Erythroblast (primary cell): Measurements from ENCODE around the gene SLC1A7.

Experiments used
- GATA1 ChIP-seq: IDR thresholded peaks from 2 replicates; pipeline ENCODE4 v1.6.1; 2011; ENCODE audit warnings: low read depth, mild to moderate bottlenecking, control low read depth, low read length, moderate library complexity
- POLR2A ChIP-seq: IDR thresholded peaks from 2 replicates; pipeline ENCODE4 v1.6.1; 2011; ENCODE audit warnings: mild to moderate bottlenecking, low read length

DNA sequence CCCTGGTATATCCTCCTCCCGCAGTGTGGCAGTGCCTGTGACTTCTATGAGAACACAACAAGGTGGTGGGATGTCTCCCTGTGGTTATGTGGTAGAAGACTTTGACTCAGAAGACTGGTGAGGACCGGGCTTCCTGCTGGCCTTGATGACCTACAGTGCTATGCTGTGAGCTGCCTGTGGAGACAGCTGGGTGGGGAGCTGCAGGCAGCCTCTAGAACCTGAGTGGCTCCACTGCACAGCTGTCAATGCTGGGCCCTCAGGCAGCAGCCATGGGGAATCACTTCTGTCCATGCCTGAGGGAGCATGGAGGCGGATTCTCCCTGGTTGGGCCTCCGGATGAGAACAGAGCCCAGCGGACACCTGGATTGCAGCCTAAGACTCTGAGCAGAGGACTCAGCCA, 14.9 kb downstream of the SLC1A7 start:
- TF ChIP-seq POLR2A, result no peak
- TF ChIP-seq GATA1, result no peak
